Measurements from ENCODE around the gene TMEM203. TPM values are rescaled to one million over a fixed set of nuclear protein-coding genes. Genes with fewer than 3 reads are reported as not detected.

Gene TMEM203
- polyA plus RNA-seq, 1 of the 3 experiments (the other 2 are of a cell fraction) = 55.6 TPM

DNA sequence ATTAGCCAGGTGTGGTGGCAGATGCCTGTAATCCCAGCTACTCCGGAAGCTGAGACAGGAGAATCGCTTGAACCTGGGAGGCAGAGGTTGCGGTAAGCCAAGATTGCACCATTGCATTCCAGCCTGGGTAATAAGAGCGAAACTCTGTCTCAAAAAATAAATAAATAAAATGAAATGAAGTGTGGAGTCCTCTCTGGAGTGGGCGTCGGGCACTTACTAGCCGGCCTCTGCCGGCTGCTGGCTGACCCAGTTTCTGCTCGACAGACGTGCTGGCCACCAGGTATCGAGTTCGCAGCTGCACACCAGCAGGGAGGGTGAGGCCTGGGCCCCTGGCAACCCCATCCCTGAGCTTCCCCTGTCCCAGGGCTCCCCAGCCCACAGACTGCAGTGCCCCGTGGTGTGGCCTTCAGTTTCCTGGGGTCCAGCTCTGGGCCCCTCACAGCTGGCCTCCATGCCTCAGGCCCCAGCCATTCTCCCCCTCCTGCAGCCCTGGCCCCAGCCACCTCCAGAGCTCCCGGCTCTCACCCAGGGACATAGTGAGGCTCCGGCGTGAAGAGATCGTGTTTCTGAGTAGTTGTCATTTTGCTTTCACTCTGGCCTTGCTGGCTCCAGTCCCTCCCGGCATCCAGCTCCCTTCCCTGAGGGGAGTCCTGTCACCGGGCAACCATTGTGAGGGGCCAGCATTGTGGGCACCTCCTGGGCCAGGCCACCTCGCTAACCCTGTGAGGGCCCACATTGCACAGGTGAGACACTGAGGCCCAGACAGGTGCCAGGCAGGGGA, 41.9 kb upstream of the TMEM203 start:
- peaks cover 21% of the 10 kb centered on the region for H4K20me1 ChIP-seq (ENCODE audit: insufficient read depth)
- peaks cover 11 to 12% of the 10 kb centered on the region in 2 experiments for H3K36me3 ChIP-seq (replicated peaks in 1 of 2; ENCODE audit: control insufficient read depth in 1 of 2, insufficient read depth in 2 of 2, low read length in 1 of 2)
- peaks cover 9% of the 10 kb centered on the region for H3F3A ChIP-seq (replicated peaks; ENCODE audit: insufficient read depth)
- no peak overlapping the region for H2AFZ ChIP-seq (ENCODE audit: low read depth)
- ChIA-PET POLR2A (interaction anchor here (0.6 kb wide), 2 partner anchors 118 to 156 kb away, joined by 3 read pairs; no protein-coding TSS in a partner anchor), CTCF (interaction anchor here (1.2 to 8.2 kb wide), 2 partner anchors 10 to 183 kb away, joined by 4 to 38 read pairs; no protein-coding TSS in a partner anchor)
- H3K27me3 ChIP-seq (ENCODE audit: insufficient read depth) = no peaks in the 10 kb centered on the region
- no peak overlapping the region for H3K4me3 ChIP-seq (ENCODE audit: low read depth in 2 of 2, low read length in 1 of 2)
- H3K27ac ChIP-seq (ENCODE audit: low read depth in 2 of 2, low read length in 1 of 2) = no peak overlapping the region
- H3K9me2 ChIP-seq = no peaks in the 10 kb centered on the region
- no peak for DNase-seq
- TF ChIP-seq TAF1 (IDR thresholded peaks at IDR 0.05; ENCODE audit: borderline replicate concordance, low read depth, low read length) (no peak), JUND (IDR thresholded peaks at IDR 0.05) (no peak), FOSL2 (IDR thresholded peaks at IDR 0.05; ENCODE audit: borderline replicate concordance, low read depth) (no peak), EZH2phosphoT487 (IDR thresholded peaks at IDR 0.05; ENCODE audit: borderline replicate concordance, low read depth) (no peak), MEF2A (IDR thresholded peaks at IDR 0.05; ENCODE audit: borderline replicate concordance, low read depth) (no peak), NRF1 (IDR thresholded peaks at IDR 0.05; ENCODE audit: low read depth, low read length) (no peak), MXI1 (IDR thresholded peaks at IDR 0.05; ENCODE audit: low read depth, low read length) (no peak), CHD2 (IDR thresholded peaks at IDR 0.05; ENCODE audit: low read length, partially characterized antibody) (no peak)
- TF ChIP-seq, protein P1, sequence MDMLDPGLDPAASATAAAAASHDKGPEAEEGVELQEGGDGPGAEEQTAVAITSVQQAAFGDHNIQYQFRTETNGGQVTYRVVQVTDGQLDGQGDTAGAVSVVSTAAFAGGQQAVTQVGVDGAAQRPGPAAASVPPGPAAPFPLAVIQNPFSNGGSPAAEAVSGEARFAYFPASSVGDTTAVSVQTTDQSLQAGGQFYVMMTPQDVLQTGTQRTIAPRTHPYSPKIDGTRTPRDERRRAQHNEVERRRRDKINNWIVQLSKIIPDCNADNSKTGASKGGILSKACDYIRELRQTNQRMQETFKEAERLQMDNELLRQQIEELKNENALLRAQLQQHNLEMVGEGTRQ (IDR thresholded peaks at IDR 0.05; ENCODE audit: borderline replicate concordance, low read depth, low read length) = no peak
- no peak overlapping the region for H3K9ac ChIP-seq
- WGBS (ENCODE audit: low lambda C conversion rate) = 84% methylated on average over 17 of the region's 20 CpGs
- H3K9me3 ChIP-seq = no peaks in the 10 kb centered on the region
- no peak overlapping the region for H3K4me2 ChIP-seq
- peaks cover 8 to 16% of the 10 kb centered on the region in 2 experiments; a peak in 1 of 4 replicates for H3K4me1 ChIP-seq (ENCODE audit: control insufficient read depth in 1 of 2, insufficient read depth in 2 of 2, low read depth in 1 of 2, low read length in 1 of 2)
- peaks cover 20% of the 10 kb centered on the region for H3K79me2 ChIP-seq (ENCODE audit: insufficient read depth)

DNA sequence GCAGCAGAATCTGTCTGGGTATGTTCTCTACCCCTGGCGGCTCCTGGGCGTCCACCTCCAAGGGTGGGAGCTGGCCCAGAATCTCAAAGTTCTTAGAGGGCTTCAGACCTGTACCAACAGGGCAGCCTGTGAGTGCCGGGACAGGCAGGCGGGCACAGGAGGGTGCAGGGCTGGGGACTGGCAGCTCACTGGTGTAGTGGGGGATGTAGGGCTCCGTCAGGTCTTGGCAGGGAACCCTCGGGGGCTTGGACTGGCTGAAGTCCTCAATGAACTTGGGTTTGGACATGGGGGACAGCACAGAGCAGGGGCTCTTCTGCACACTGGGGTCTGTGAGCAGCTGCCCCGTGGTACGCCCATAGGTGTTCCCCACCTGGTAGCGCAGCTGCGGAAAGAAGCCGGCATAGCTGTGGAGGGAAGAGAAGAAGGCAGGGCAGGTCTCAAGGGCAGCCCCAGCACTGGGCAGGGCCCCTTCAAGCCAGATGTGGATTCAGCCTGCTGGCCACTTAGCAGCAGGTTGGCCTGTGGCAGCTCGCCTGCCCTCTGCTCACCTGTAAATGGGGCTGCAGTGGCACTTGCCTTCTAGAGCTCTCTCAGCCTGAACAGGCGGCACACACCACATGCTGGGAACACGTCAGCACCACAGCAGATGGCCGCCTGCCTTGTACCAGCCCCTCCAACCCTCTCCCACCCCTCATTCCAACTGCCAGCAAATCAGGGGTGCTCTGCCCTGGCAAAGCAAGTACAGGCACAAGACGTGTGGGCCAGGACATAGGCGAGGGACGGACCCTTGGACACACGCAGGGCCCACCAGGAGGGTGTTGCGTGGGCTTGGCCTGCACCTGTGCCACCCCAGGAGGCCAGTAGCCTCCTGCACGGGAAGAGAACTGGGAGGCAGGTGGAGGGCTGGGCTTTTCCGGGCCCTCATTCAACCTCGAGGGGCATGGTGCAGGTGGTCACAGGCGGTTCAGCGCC, 40.3 kb upstream of the TMEM203 start:
- ChIA-PET POLR2A (interaction anchor here (0.8 to 1.0 kb wide), 2 partner anchors 8 to 9 kb away, joined by 3 to 4 read pairs; partner anchors contain the start of gene NELFB), CTCF (interaction anchor here (1.8 to 8.2 kb wide), 2 partner anchors 8 to 18 kb away, joined by 8 to 38 read pairs; partner anchors contain the start of gene RNF224)
- no peak overlapping the region for H3K27ac ChIP-seq (ENCODE audit: low read depth in 2 of 2, low read length in 1 of 2)
- no peak overlapping the region for H2AFZ ChIP-seq (ENCODE audit: low read depth)
- no peak overlapping the region for H3K4me3 ChIP-seq (ENCODE audit: low read depth in 2 of 2, low read length in 1 of 2)
- peaks cover 8 to 20% of the 10 kb centered on the region in 2 experiments; a peak in 1 of 4 replicates for H3K4me1 ChIP-seq (ENCODE audit: control insufficient read depth in 1 of 2, insufficient read depth in 2 of 2, low read depth in 1 of 2, low read length in 1 of 2)
- no peak overlapping the region for H3K9ac ChIP-seq
- no peak overlapping the region for H3K4me2 ChIP-seq
- H3K79me2 ChIP-seq (ENCODE audit: insufficient read depth) = peaks cover 28% of the 10 kb centered on the region
- peaks cover 13 to 20% of the 10 kb centered on the region in 2 experiments for H3K36me3 ChIP-seq (replicated peaks in 1 of 2; ENCODE audit: control insufficient read depth in 1 of 2, insufficient read depth in 2 of 2, low read length in 1 of 2)
- H3K9me3 ChIP-seq = no peaks in the 10 kb centered on the region
- WGBS (ENCODE audit: low lambda C conversion rate) = 85% methylated on average over 8 of the region's 25 CpGs
- DNase-seq = no peak
- peaks cover 29% of the 10 kb centered on the region for H4K20me1 ChIP-seq (ENCODE audit: insufficient read depth)
- H3F3A ChIP-seq (replicated peaks; ENCODE audit: insufficient read depth) = peaks cover 9% of the 10 kb centered on the region
- H3K27me3 ChIP-seq (ENCODE audit: insufficient read depth) = no peaks in the 10 kb centered on the region
- TF ChIP-seq RCOR1 (IDR thresholded peaks at IDR 0.05; ENCODE audit: low read length) = no peak
- TF ChIP-seq RFX5 (IDR thresholded peaks at IDR 0.05; ENCODE audit: low read length) = no peak
- no peak for TF ChIP-seq GABPA (IDR thresholded peaks at IDR 0.05; ENCODE audit: low read depth)
- no peak for TF ChIP-seq EP300 (IDR thresholded peaks at IDR 0.05; ENCODE audit: borderline replicate concordance in 1 of 2, low read depth in 1 of 2, low read length in 1 of 2)
- TF ChIP-seq, protein P2, sequence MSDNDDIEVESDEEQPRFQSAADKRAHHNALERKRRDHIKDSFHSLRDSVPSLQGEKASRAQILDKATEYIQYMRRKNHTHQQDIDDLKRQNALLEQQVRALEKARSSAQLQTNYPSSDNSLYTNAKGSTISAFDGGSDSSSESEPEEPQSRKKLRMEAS (IDR thresholded peaks at IDR 0.05; ENCODE audit: low read depth) = no peak
- H3K9me2 ChIP-seq = no peaks in the 10 kb centered on the region
